Prostate gland (tissue), 2 donors: ENCODE results near the gene VASH2.

Source experiments
- POLR2A ChIP-seq: fragments of 450-650 bp; IDR thresholded peaks from one replicate; pipeline ENCODE4 v1.6.1; 2016; ENCODE audit warnings: antibody characterized with exemption, mild to moderate bottlenecking
- POLR2AphosphoS5 ChIP-seq: sonication (generic); formaldehyde crosslinking; IDR thresholded peaks from one replicate; pipeline ENCODE4 v1.6.1; 2017; ENCODE audit warnings: antibody characterized with exemption
- TF ChIP-seq, protein P1 (sequence below), 4 experiments: fragments of 200-600 bp in 2 of 4; fragments of 450-650 bp in 2 of 4; sonication (generic) in 2 of 4; IDR thresholded peaks; 1 replicate in 3 of 4; 2 replicates in 1 of 4; pipeline ENCODE4 v1.5.1; 2016 to 2019; ENCODE audit warnings: antibody characterized with exemption in 4 of 4, mild to moderate bottlenecking in 2 of 4, moderate library complexity in 2 of 4

DNA sequence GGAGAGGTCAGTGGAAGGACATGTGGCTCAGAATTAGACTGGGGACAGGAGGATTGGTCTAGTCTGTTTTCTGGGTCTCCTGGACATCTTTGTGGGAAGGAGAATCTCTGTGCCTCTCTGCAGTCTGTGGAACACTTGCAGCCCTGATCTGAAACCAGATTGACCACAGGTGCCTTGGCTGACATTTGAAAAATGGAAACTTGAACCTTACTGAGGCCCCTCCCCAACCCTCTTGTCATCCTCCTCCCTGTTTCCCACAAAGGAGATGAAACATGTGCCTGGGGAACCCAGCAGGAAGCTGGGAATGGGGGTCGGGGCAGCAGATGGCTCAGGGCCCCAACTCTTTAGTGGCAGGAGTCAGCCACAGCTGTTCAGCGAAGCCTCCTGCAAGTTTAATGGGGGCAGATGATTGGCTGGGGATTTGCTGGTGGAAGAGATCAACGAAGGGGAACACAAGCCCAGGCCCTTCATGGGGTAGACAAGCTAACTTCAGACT, 18.1 kb downstream of the VASH2 start:
- TF ChIP-seq, protein P1, sequence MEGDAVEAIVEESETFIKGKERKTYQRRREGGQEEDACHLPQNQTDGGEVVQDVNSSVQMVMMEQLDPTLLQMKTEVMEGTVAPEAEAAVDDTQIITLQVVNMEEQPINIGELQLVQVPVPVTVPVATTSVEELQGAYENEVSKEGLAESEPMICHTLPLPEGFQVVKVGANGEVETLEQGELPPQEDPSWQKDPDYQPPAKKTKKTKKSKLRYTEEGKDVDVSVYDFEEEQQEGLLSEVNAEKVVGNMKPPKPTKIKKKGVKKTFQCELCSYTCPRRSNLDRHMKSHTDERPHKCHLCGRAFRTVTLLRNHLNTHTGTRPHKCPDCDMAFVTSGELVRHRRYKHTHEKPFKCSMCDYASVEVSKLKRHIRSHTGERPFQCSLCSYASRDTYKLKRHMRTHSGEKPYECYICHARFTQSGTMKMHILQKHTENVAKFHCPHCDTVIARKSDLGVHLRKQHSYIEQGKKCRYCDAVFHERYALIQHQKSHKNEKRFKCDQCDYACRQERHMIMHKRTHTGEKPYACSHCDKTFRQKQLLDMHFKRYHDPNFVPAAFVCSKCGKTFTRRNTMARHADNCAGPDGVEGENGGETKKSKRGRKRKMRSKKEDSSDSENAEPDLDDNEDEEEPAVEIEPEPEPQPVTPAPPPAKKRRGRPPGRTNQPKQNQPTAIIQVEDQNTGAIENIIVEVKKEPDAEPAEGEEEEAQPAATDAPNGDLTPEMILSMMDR (IDR thresholded peaks at IDR 0.05): no peak
- TF ChIP-seq POLR2A (no peak), POLR2AphosphoS5 (no peak)
